Ishikawa (cell line): ENCODE results near the gene NUP205.

Experiments used
- CEBPB ChIP-seq: IDR thresholded peaks from 2 replicates; pipeline ENCODE4 v1.6.1; 2012
- EGR1 ChIP-seq: IDR thresholded peaks from 2 replicates; pipeline ENCODE4 v1.6.1; 2012
- EP300 ChIP-seq: IDR thresholded peaks from 2 replicates; pipeline ENCODE4 v1.6.1; 2012; ENCODE audit warnings: borderline replicate concordance
- FOXM1 ChIP-seq: IDR thresholded peaks from 2 replicates; pipeline ENCODE4 v1.6.1; 2012; ENCODE audit warnings: low read depth, borderline replicate concordance
- NFIC ChIP-seq: IDR thresholded peaks from 2 replicates; pipeline ENCODE4 v1.6.1; 2012
- RAD21 ChIP-seq: IDR thresholded peaks from 2 replicates; pipeline ENCODE4 v1.6.1; 2012; ENCODE audit warnings: low read depth
- TAF1 ChIP-seq: IDR thresholded peaks from 2 replicates; pipeline ENCODE4 v1.6.1; 2012; ENCODE audit warnings: low read depth, mild to moderate bottlenecking
- TCF12 ChIP-seq: IDR thresholded peaks from 2 replicates; pipeline ENCODE4 v1.6.1; 2012; ENCODE audit warnings: low read depth
- TEAD4 ChIP-seq: IDR thresholded peaks from 2 replicates; pipeline ENCODE4 v1.6.1; 2012
- YY1 ChIP-seq: IDR thresholded peaks from 2 replicates; pipeline ENCODE4 v1.6.1; 2012; ENCODE audit warnings: low read depth
- ZBTB7A ChIP-seq: IDR thresholded peaks from 2 replicates; pipeline ENCODE4 v1.6.1; 2012; ENCODE audit warnings: low read depth
- TF ChIP-seq, protein P1 (sequence below): IDR thresholded peaks from 2 replicates; pipeline ENCODE4 v1.6.1; 2012; ENCODE audit warnings: low read depth, mild to moderate bottlenecking
- TF ChIP-seq, protein P2 (sequence below): IDR thresholded peaks from 2 replicates; pipeline ENCODE4 v1.6.1; 2012
- TF ChIP-seq, protein P3 (sequence below): IDR thresholded peaks from 2 replicates; pipeline ENCODE4 v1.6.1; 2012

DNA sequence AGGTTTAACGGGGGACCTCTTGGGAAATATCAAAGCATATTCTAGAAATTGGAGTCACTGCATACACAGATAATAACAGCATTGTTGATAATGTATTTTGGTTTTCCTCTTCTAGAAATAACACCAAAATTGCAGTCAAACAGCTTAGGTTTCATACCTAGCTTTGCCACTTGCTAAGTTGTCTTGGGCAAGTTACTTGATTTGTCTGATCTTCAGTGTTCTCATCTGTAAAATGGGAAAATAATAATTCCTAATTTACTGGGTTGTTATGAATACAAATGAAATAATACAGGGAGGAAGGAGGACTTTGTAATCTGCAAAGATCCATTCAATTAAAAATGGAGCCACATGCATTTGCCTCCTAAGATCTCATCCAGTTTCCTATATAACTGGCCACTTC is 20.3 kb upstream of the NUP205 start:
- TF ChIP-seq YY1 (no peak), TAF1 (no peak), CEBPB (no peak), EGR1 (no peak), TEAD4 (no peak), EP300 (no peak), RAD21 (no peak), FOXM1 (no peak), NFIC (no peak), ZBTB7A (no peak), TCF12 (no peak)
- TF ChIP-seq, protein P1, sequence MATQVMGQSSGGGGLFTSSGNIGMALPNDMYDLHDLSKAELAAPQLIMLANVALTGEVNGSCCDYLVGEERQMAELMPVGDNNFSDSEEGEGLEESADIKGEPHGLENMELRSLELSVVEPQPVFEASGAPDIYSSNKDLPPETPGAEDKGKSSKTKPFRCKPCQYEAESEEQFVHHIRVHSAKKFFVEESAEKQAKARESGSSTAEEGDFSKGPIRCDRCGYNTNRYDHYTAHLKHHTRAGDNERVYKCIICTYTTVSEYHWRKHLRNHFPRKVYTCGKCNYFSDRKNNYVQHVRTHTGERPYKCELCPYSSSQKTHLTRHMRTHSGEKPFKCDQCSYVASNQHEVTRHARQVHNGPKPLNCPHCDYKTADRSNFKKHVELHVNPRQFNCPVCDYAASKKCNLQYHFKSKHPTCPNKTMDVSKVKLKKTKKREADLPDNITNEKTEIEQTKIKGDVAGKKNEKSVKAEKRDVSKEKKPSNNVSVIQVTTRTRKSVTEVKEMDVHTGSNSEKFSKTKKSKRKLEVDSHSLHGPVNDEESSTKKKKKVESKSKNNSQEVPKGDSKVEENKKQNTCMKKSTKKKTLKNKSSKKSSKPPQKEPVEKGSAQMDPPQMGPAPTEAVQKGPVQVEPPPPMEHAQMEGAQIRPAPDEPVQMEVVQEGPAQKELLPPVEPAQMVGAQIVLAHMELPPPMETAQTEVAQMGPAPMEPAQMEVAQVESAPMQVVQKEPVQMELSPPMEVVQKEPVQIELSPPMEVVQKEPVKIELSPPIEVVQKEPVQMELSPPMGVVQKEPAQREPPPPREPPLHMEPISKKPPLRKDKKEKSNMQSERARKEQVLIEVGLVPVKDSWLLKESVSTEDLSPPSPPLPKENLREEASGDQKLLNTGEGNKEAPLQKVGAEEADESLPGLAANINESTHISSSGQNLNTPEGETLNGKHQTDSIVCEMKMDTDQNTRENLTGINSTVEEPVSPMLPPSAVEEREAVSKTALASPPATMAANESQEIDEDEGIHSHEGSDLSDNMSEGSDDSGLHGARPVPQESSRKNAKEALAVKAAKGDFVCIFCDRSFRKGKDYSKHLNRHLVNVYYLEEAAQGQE = no peak
- TF ChIP-seq, protein P2, sequence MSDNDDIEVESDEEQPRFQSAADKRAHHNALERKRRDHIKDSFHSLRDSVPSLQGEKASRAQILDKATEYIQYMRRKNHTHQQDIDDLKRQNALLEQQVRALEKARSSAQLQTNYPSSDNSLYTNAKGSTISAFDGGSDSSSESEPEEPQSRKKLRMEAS = no peak
- TF ChIP-seq, protein P3, sequence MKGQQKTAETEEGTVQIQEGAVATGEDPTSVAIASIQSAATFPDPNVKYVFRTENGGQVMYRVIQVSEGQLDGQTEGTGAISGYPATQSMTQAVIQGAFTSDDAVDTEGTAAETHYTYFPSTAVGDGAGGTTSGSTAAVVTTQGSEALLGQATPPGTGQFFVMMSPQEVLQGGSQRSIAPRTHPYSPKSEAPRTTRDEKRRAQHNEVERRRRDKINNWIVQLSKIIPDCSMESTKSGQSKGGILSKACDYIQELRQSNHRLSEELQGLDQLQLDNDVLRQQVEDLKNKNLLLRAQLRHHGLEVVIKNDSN = no peak
